Astrocyte of the spinal cord (primary cell): ENCODE measurements around the gene ZNF680.

Source experiments
- DNase-seq: peaks from one replicate; pipeline ENCODE4 v3.0.0; 2011; ENCODE audit warnings: low read depth, low spot score
- H3K4me3 ChIP-seq: 2 replicates; pipeline ENCODE4 v1.5.1; 2011; ENCODE audit warnings: low read depth, mild to moderate bottlenecking, low read length, moderate library complexity
- CTCF ChIP-seq: IDR thresholded peaks from 2 replicates; pipeline ENCODE4 v1.5.1; 2012; ENCODE audit warnings: low read depth, mild to moderate bottlenecking, low read length, inconsistent platforms
- in situ Hi-C: cut with HindIII; loops from 2 replicates; pipeline ENCODE4 v1.10.0; 2017; ENCODE audit warnings: low sequenced_read_pairs

ZNF680 gene

GRCh38 chr7:64541438-64542359, 21.2 kb downstream of the ZNF680 start:
- H3K4me3 ChIP-seq: no peak overlapping the region
- no peak for TF ChIP-seq CTCF
- in situ Hi-C loops: no loop called here
- DNase-seq: peak; percentile 85

- TF ChIP-seq CTCF: no peak
- in situ Hi-C loops: no loop called here
- no peak overlapping the region for H3K4me3 ChIP-seq
- no peak for DNase-seq
Measured at GRCh38 chr7:64533756-64534155, 29.1 kb downstream of the ZNF680 start.

GRCh38 chr7:64528770-64529169, 34.1 kb downstream of the ZNF680 start:
- no peak for TF ChIP-seq CTCF
- no peak overlapping the region for H3K4me3 ChIP-seq
- in situ Hi-C loops: no loop called here
- DNase-seq: no peak

GRCh38 chr7:64521409-64521984, 41.4 kb downstream of the ZNF680 start:
- no peak overlapping the region for H3K4me3 ChIP-seq
- DNase-seq: no peak
- TF ChIP-seq CTCF: no peak
- in situ Hi-C loops: no loop called here

- no peak overlapping the region for H3K4me3 ChIP-seq
- no peak for TF ChIP-seq CTCF
- no peak for DNase-seq
- in situ Hi-C loops: no loop called here
Measured at GRCh38 chr7:64516451-64516850, 46.4 kb downstream of the ZNF680 start.

- TF ChIP-seq CTCF: no peak
- in situ Hi-C loops: no loop called here
- DNase-seq: no peak
- H3K4me3 ChIP-seq: no peak overlapping the region
Measured at GRCh38 chr7:64515781-64516180, 47.1 kb downstream of the ZNF680 start.
